Measurements from ENCODE around the gene TUBGCP4. TPM values are rescaled to one million over a fixed set of nuclear protein-coding genes. Genes with fewer than 3 reads are reported as not detected.
A peak's percentile ranks its signal among the peaks of the same experiment; 100 is the strongest.

The TUBGCP4 gene
- total RNA-seq, 4 donors from 2014 or later, result 12.7 to 25.1 (median 16.0) TPM

GRCh38 chr15:43402255-43402654 lies 31.4 kb downstream of the TUBGCP4 start:
- in situ Hi-C loops (cut with MboI; ENCODE audit: low pct_ligation_motif_present in 1 of 4, low pct_unique_long_range_greater_than_20kb in 1 of 4, low sequenced_read_pairs in 3 of 4) (no loop called here), intact Hi-C loops (cut with DNase I; ENCODE audit: low total_unique reads) (no loop called here)
- WGBS, 2 donors (ENCODE audit: low coverage in 1 of 2), result 82 to 83% methylated on average over 3 of the region's 3 CpGs

GRCh38 chr15:43403616-43404015 lies 32.7 kb downstream of the TUBGCP4 start:
- no peaks in the 10 kb centered on the region for H3K27me3 ChIP-seq
- intact Hi-C loops (cut with DNase I; ENCODE audit: low total_unique reads), result no loop called here

More at GRCh38 chr15:43402255-43402654, 31.4 kb downstream of the TUBGCP4 start:
- DNase-seq, result no peak
- no peak overlapping the region for H3K4me3 ChIP-seq
- peaks cover 0 to 66% (median 22%) of the 10 kb centered on the region in 4 donors for H3K36me3 ChIP-seq
- TF ChIP-seq POLR2A (IDR thresholded peaks at IDR 0.05), result no peak
- no peak for TF ChIP-seq CTCF (IDR thresholded peaks at IDR 0.05)
- no peak for TF ChIP-seq POLR2AphosphoS5 (IDR thresholded peaks at IDR 0.05)
- no peak for TF ChIP-seq EP300 (IDR thresholded peaks at IDR 0.05; ENCODE audit: low read depth)
- H3K27me3 ChIP-seq, result no peaks in the 10 kb centered on the region
- H3K4me1 ChIP-seq, result peaks cover 0 to 2% (median 0%) of the 10 kb centered on the region in 4 donors
- no peak overlapping the region for H3K27ac ChIP-seq
- no peaks in the 10 kb centered on the region for H3K9me3 ChIP-seq

GRCh38 chr15:43404130-43404529 lies 33.2 kb downstream of the TUBGCP4 start:
- Histone ChIP-seq H3K27me3 (no peaks in the 10 kb centered on the region), H3K4me3 (no peak overlapping the region), H3K27ac (no peak overlapping the region), H3K36me3 (peaks cover 0 to 64% (median 22%) of the 10 kb centered on the region in 4 donors), H3K4me1 (peaks cover 0 to 2% (median 0%) of the 10 kb centered on the region in 4 donors), H3K9me3 (no peaks in the 10 kb centered on the region)
- TF ChIP-seq POLR2AphosphoS5 (IDR thresholded peaks at IDR 0.05), result no peak
- TF ChIP-seq CTCF (IDR thresholded peaks at IDR 0.05), result no peak
- no peak for TF ChIP-seq POLR2A (IDR thresholded peaks at IDR 0.05)
- TF ChIP-seq EP300 (IDR thresholded peaks at IDR 0.05; ENCODE audit: low read depth), result no peak
- intact Hi-C loops (cut with DNase I; ENCODE audit: low total_unique reads), result no loop called here
- 79 to 84% methylated on average over 3 to 5 of the region's 5 CpGs for WGBS, 2 donors (ENCODE audit: low coverage in 1 of 2)
- in situ Hi-C loops (cut with MboI; ENCODE audit: low pct_ligation_motif_present in 1 of 4, low pct_unique_long_range_greater_than_20kb in 1 of 4, low sequenced_read_pairs in 3 of 4), result no loop called here
- DNase-seq, result no peak

More at GRCh38 chr15:43403616-43404015, 32.7 kb downstream of the TUBGCP4 start:
- Histone ChIP-seq H3K4me1 (peaks cover 0 to 2% (median 0%) of the 10 kb centered on the region in 4 donors), H3K4me3 (no peak overlapping the region), H3K9me3 (no peaks in the 10 kb centered on the region), H3K36me3 (peaks cover 0 to 63% (median 21%) of the 10 kb centered on the region in 4 donors), H3K27ac (no peak overlapping the region)
- WGBS, 2 donors (ENCODE audit: low coverage in 1 of 2), result 87% methylated on average over 8 of the region's 8 CpGs; no CpG with 5 or more reads in 1 of the 2 donors
- TF ChIP-seq POLR2A (IDR thresholded peaks at IDR 0.05) (no peak), POLR2AphosphoS5 (IDR thresholded peaks at IDR 0.05) (no peak), EP300 (IDR thresholded peaks at IDR 0.05; ENCODE audit: low read depth) (no peak), CTCF (IDR thresholded peaks at IDR 0.05) (no peak)
- in situ Hi-C loops (cut with MboI; ENCODE audit: low pct_ligation_motif_present in 1 of 4, low pct_unique_long_range_greater_than_20kb in 1 of 4, low sequenced_read_pairs in 3 of 4), result no loop called here
- DNase-seq, result no peak

GRCh38 chr15:43406189-43406588 lies 35.3 kb downstream of the TUBGCP4 start:
- Histone ChIP-seq H3K4me3 (no peak overlapping the region), H3K4me1 (peaks cover 0 to 2% (median 0%) of the 10 kb centered on the region in 4 donors), H3K9me3 (no peaks in the 10 kb centered on the region), H3K27ac (peak overlapping the region in 1 of 4 donors; percentile 44), H3K36me3 (peaks cover 0 to 60% (median 29%) of the 10 kb centered on the region in 4 donors), H3K27me3 (no peaks in the 10 kb centered on the region)
- in situ Hi-C loops (cut with MboI; ENCODE audit: low pct_ligation_motif_present in 1 of 4, low pct_unique_long_range_greater_than_20kb in 1 of 4, low sequenced_read_pairs in 3 of 4) (no loop called here), intact Hi-C loops (cut with DNase I; ENCODE audit: low total_unique reads) (no loop called here)
- no peak for DNase-seq
- no peak for TF ChIP-seq POLR2A (IDR thresholded peaks at IDR 0.05)
- no peak for TF ChIP-seq CTCF (IDR thresholded peaks at IDR 0.05)
- TF ChIP-seq POLR2AphosphoS5 (IDR thresholded peaks at IDR 0.05), result no peak
- TF ChIP-seq EP300 (IDR thresholded peaks at IDR 0.05; ENCODE audit: low read depth), result no peak
- WGBS, 2 donors (ENCODE audit: low coverage in 1 of 2), result 53 to 66% methylated on average over 1 to 2 of the region's 2 CpGs
